Measurements from ENCODE around the gene PREX1. TPM values are rescaled to one million over a fixed set of nuclear protein-coding genes. Genes with fewer than 3 reads are reported as not detected.
A peak's percentile ranks its signal among the peaks of the same experiment; 100 is the strongest.

Gene PREX1
- polyA plus RNA-seq, 1 donor = 9.9 TPM

GRCh38 chr20:48657426-48658197 lies 170.2 kb downstream of the PREX1 start:
- Histone ChIP-seq H3K9me3 (ENCODE audit: control insufficient read depth, low read depth, low read length) (no peaks in the 10 kb centered on the region), H3K36me3 (ENCODE audit: control insufficient read depth, insufficient read depth, low read length) (peaks cover 4% of the 10 kb centered on the region), H3K4me3 (ENCODE audit: low read length) (no peak overlapping the region), H3K27me3 (ENCODE audit: control insufficient read depth, insufficient read depth, low read length) (no peaks in the 10 kb centered on the region), H3K4me1 (ENCODE audit: control insufficient read depth, insufficient read depth, low read length) (peaks cover 15% of the 10 kb centered on the region), H3K27ac (ENCODE audit: low read length) (no peak overlapping the region)
- DNase-seq = peak; percentile 76 to 83
- no CpG with 5 or more reads among the region's 21 CpGs for WGBS (ENCODE audit: insufficient coverage, low lambda C conversion rate)

GRCh38 chr20:48656661-48657211 lies 171.1 kb downstream of the PREX1 start:
- no peak overlapping the region for H3K27ac ChIP-seq (ENCODE audit: low read length)
- WGBS (ENCODE audit: insufficient coverage, low lambda C conversion rate) = no CpG with 5 or more reads among the region's 15 CpGs
- H3K36me3 ChIP-seq (ENCODE audit: control insufficient read depth, insufficient read depth, low read length) = peaks cover 7% of the 10 kb centered on the region
- DNase-seq = no peak
- H3K4me3 ChIP-seq (ENCODE audit: low read length) = no peak overlapping the region
- H3K27me3 ChIP-seq (ENCODE audit: control insufficient read depth, insufficient read depth, low read length) = no peaks in the 10 kb centered on the region
- H3K9me3 ChIP-seq (ENCODE audit: control insufficient read depth, low read depth, low read length) = no peaks in the 10 kb centered on the region
- H3K4me1 ChIP-seq (ENCODE audit: control insufficient read depth, insufficient read depth, low read length) = peaks cover 15% of the 10 kb centered on the region

DNA sequence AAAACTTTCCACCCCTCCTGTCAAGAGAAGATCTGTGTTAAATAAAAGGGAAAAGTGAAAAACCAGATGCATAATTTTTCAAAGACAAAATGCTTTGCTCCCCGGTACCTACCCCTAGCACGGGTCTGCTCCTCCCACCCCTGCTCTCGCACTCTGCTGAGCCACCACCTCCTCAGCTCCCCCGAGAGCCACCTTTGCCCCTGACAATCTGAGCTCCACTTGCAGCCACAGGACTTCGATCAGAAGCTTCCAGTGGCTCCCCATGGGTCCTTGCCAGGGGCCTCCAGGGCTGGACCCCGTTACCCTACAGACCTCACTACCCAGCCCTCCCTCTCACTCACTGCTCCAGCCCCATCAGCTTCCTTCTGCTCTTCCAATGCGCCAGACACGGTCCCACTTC lies 171.7 kb downstream of the PREX1 start:
- Histone ChIP-seq H3K9me3 (ENCODE audit: control insufficient read depth, low read depth, low read length) (no peaks in the 10 kb centered on the region), H3K36me3 (ENCODE audit: control insufficient read depth, insufficient read depth, low read length) (peaks cover 7% of the 10 kb centered on the region), H3K27ac (ENCODE audit: low read length) (no peak overlapping the region), H3K4me3 (ENCODE audit: low read length) (no peak overlapping the region), H3K27me3 (ENCODE audit: control insufficient read depth, insufficient read depth, low read length) (no peaks in the 10 kb centered on the region), H3K4me1 (ENCODE audit: control insufficient read depth, insufficient read depth, low read length) (peaks cover 15% of the 10 kb centered on the region)
- peak; percentile 48 to 83 for DNase-seq
- no CpG with 5 or more reads among the region's 8 CpGs for WGBS (ENCODE audit: insufficient coverage, low lambda C conversion rate)

GRCh38 chr20:48653706-48654051 lies 174.1 kb downstream of the PREX1 start:
- WGBS (ENCODE audit: insufficient coverage, low lambda C conversion rate) = no CpG with 5 or more reads among the region's 10 CpGs
- Histone ChIP-seq H3K9me3 (ENCODE audit: control insufficient read depth, low read depth, low read length) (no peaks in the 10 kb centered on the region), H3K36me3 (ENCODE audit: control insufficient read depth, insufficient read depth, low read length) (peaks cover 10% of the 10 kb centered on the region), H3K4me1 (ENCODE audit: control insufficient read depth, insufficient read depth, low read length) (peaks cover 15% of the 10 kb centered on the region), H3K4me3 (ENCODE audit: low read length) (no peak overlapping the region), H3K27ac (ENCODE audit: low read length) (no peak overlapping the region), H3K27me3 (ENCODE audit: control insufficient read depth, insufficient read depth, low read length) (no peaks in the 10 kb centered on the region)
- no peak for DNase-seq

- no CpG with 5 or more reads among the region's 16 CpGs for WGBS (ENCODE audit: insufficient coverage, low lambda C conversion rate)
- Histone ChIP-seq H3K4me3 (ENCODE audit: low read length) (no peak overlapping the region), H3K27me3 (ENCODE audit: control insufficient read depth, insufficient read depth, low read length) (no peaks in the 10 kb centered on the region), H3K36me3 (ENCODE audit: control insufficient read depth, insufficient read depth, low read length) (peaks cover 10% of the 10 kb centered on the region), H3K27ac (ENCODE audit: low read length) (no peak overlapping the region), H3K4me1 (ENCODE audit: control insufficient read depth, insufficient read depth, low read length) (peaks cover 15% of the 10 kb centered on the region), H3K9me3 (ENCODE audit: control insufficient read depth, low read depth, low read length) (no peaks in the 10 kb centered on the region)
- no peak for DNase-seq
Observed at GRCh38 chr20:48652961-48653705, 174.7 kb downstream of the PREX1 start.

GRCh38 chr20:48651960-48652359 lies 175.8 kb downstream of the PREX1 start:
- Histone ChIP-seq H3K9me3 (ENCODE audit: control insufficient read depth, low read depth, low read length) (no peaks in the 10 kb centered on the region), H3K4me1 (ENCODE audit: control insufficient read depth, insufficient read depth, low read length) (peaks cover 8% of the 10 kb centered on the region), H3K27me3 (ENCODE audit: control insufficient read depth, insufficient read depth, low read length) (no peaks in the 10 kb centered on the region), H3K36me3 (ENCODE audit: control insufficient read depth, insufficient read depth, low read length) (peaks cover 10% of the 10 kb centered on the region), H3K27ac (ENCODE audit: low read length) (no peak overlapping the region), H3K4me3 (ENCODE audit: low read length) (no peak overlapping the region)
- no CpG with 5 or more reads among the region's 11 CpGs for WGBS (ENCODE audit: insufficient coverage, low lambda C conversion rate)
- no peak for DNase-seq

GRCh38 chr20:48651271-48651670 lies 176.5 kb downstream of the PREX1 start:
- Histone ChIP-seq H3K4me3 (ENCODE audit: low read length) (no peak overlapping the region), H3K36me3 (ENCODE audit: control insufficient read depth, insufficient read depth, low read length) (peaks cover 10% of the 10 kb centered on the region), H3K4me1 (ENCODE audit: control insufficient read depth, insufficient read depth, low read length) (peaks cover 1% of the 10 kb centered on the region), H3K27ac (ENCODE audit: low read length) (no peak overlapping the region), H3K27me3 (ENCODE audit: control insufficient read depth, insufficient read depth, low read length) (no peaks in the 10 kb centered on the region), H3K9me3 (ENCODE audit: control insufficient read depth, low read depth, low read length) (no peaks in the 10 kb centered on the region)
- no peak for DNase-seq
- no CpG with 5 or more reads among the region's 14 CpGs for WGBS (ENCODE audit: insufficient coverage, low lambda C conversion rate)

- no CpG with 5 or more reads among the region's 9 CpGs for WGBS (ENCODE audit: insufficient coverage, low lambda C conversion rate)
- no peaks in the 10 kb centered on the region for H3K4me1 ChIP-seq (ENCODE audit: control insufficient read depth, insufficient read depth, low read length)
Observed at GRCh38 chr20:48649868-48650267, 177.9 kb downstream of the PREX1 start.

DNA sequence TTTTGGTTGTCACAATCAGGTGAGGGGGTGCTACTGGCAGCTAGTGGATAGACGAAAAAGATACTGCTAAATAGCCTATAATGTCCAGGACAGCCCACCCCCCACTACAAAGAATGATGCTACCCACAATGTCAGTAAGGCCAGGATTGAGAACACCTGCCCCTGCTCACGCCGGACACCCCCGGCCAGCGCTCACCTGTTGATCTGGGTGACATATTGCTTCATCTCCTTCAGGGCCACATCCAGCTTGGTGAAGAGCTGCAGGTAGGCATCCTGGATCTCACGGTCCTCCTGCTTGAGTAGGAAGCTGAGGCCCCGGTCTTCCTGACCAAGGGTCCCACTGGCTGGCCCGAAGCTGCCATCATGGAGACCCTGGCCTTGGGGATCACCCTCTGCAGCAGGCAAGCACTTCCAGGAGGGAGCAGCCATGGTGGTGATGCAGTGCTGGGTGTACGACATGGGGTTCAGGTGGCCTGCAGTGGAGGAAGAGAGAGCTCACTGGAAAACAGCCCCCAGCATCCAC lies 178.6 kb downstream of the PREX1 start:
- Histone ChIP-seq H3K27ac (ENCODE audit: low read length) (no peak overlapping the region), H3K4me1 (ENCODE audit: control insufficient read depth, insufficient read depth, low read length) (no peaks in the 10 kb centered on the region), H3K27me3 (ENCODE audit: control insufficient read depth, insufficient read depth, low read length) (no peaks in the 10 kb centered on the region), H3K9me3 (ENCODE audit: control insufficient read depth, low read depth, low read length) (no peaks in the 10 kb centered on the region), H3K4me3 (ENCODE audit: low read length) (no peak overlapping the region), H3K36me3 (ENCODE audit: control insufficient read depth, insufficient read depth, low read length) (peaks cover 16% of the 10 kb centered on the region)
- no peak for DNase-seq
- WGBS (ENCODE audit: insufficient coverage, low lambda C conversion rate) = no CpG with 5 or more reads among the region's 9 CpGs

More at GRCh38 chr20:48649868-48650267, 177.9 kb downstream of the PREX1 start:
- no peaks in the 10 kb centered on the region for H3K9me3 ChIP-seq (ENCODE audit: control insufficient read depth, low read depth, low read length)
- no peak overlapping the region for H3K4me3 ChIP-seq (ENCODE audit: low read length)
- H3K36me3 ChIP-seq (ENCODE audit: control insufficient read depth, insufficient read depth, low read length) = peaks cover 11% of the 10 kb centered on the region
- H3K27ac ChIP-seq (ENCODE audit: low read length) = no peak overlapping the region
- no peaks in the 10 kb centered on the region for H3K27me3 ChIP-seq (ENCODE audit: control insufficient read depth, insufficient read depth, low read length)
- DNase-seq = no peak

DNA sequence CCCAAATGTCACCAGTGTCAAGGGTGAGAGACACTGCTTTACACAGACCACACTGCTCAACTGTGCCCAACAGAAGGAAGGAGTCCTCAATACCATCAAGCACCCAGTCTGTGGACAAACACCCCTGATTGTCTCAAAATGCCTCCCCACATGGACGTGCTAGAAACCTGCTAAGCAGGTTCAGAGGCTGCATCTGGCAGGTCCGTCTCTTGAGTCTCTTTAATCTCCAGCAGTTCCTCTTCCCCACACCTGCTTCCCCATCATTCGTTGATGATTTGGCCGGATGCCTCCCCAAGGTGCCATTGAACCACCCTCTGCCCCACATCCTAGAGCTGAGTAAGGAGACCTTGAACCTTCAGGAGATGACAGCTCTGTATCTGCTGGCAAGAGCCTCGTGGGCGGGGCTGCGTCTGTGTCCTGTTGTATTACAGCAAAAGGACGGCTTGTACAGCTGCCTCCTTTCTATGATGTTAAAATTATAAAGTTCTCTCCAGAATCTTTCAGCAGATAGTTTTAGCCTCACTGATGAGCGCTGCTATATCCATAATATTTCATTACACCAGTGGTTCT lies 179.2 kb downstream of the PREX1 start:
- H3K27me3 ChIP-seq (ENCODE audit: control insufficient read depth, insufficient read depth, low read length) = no peaks in the 10 kb centered on the region
- no peak overlapping the region for H3K27ac ChIP-seq (ENCODE audit: low read length)
- H3K9me3 ChIP-seq (ENCODE audit: control insufficient read depth, low read depth, low read length) = no peaks in the 10 kb centered on the region
- no peaks in the 10 kb centered on the region for H3K4me1 ChIP-seq (ENCODE audit: control insufficient read depth, insufficient read depth, low read length)
- DNase-seq = peak in 1 of 2 donors; percentile 32
- H3K4me3 ChIP-seq (ENCODE audit: low read length) = no peak overlapping the region
- WGBS (ENCODE audit: insufficient coverage, low lambda C conversion rate) = no CpG with 5 or more reads among the region's 9 CpGs
- peaks cover 13% of the 10 kb centered on the region for H3K36me3 ChIP-seq (ENCODE audit: control insufficient read depth, insufficient read depth, low read length)

All from large intestine (tissue), 3 donors.